ENCODE data around the gene SLC30A9. TPM values are rescaled to one million over a fixed set of nuclear protein-coding genes. Genes with fewer than 3 reads are reported as not detected.

The SLC30A9 gene
- total RNA-seq, 4 donors from 2014 or later, result 32.4 to 45.4 (median 34.7) TPM

- Histone ChIP-seq H3K4me3 (no peak overlapping the region), H3K4me1 (peaks cover 0 to 9% (median 8%) of the 10 kb centered on the region in 4 donors), H3K36me3 (peaks cover 0 to 11% (median 2%) of the 10 kb centered on the region in 4 donors), H3K27ac (replicated peaks in 1 of 4) (no peak overlapping the region), H3K9me3 (no peaks in the 10 kb centered on the region), H3K27me3 (no peaks in the 10 kb centered on the region)
- intact Hi-C loops (cut with DNase I), result no loop called here
- WGBS, result 93% methylated on average over 3 of the region's 3 CpGs
- no peak for DNase-seq (ENCODE audit: extremely low spot score)
- TF ChIP-seq POLR2AphosphoS5 (IDR thresholded peaks at IDR 0.05) (no peak), CTCF (IDR thresholded peaks at IDR 0.05) (no peak), EP300 (IDR thresholded peaks at IDR 0.05) (no peak), POLR2A (IDR thresholded peaks at IDR 0.05; ENCODE audit: low read depth) (no peak)
Measured at GRCh38 chr4:42008011-42008786, 17.9 kb downstream of the SLC30A9 start.

GRCh38 chr4:42015438-42015837, 25.1 kb downstream of the SLC30A9 start:
- no peak overlapping the region for H3K4me3 ChIP-seq
- intact Hi-C loops (cut with DNase I), result no loop called here
- 91% methylated on average over 2 of the region's 2 CpGs for WGBS
- DNase-seq (ENCODE audit: extremely low spot score), result no peak
- no peaks in the 10 kb centered on the region for H3K27me3 ChIP-seq
- H3K27ac ChIP-seq (replicated peaks in 1 of 4), result no peak overlapping the region
- no peaks in the 10 kb centered on the region for H3K4me1 ChIP-seq
- TF ChIP-seq EP300 (IDR thresholded peaks at IDR 0.05) (no peak), CTCF (IDR thresholded peaks at IDR 0.05) (no peak), POLR2AphosphoS5 (IDR thresholded peaks at IDR 0.05) (no peak), POLR2A (IDR thresholded peaks at IDR 0.05; ENCODE audit: low read depth) (no peak)
- peaks cover 0 to 20% (median 0%) of the 10 kb centered on the region in 4 donors for H3K36me3 ChIP-seq
- no peaks in the 10 kb centered on the region for H3K9me3 ChIP-seq

DNA sequence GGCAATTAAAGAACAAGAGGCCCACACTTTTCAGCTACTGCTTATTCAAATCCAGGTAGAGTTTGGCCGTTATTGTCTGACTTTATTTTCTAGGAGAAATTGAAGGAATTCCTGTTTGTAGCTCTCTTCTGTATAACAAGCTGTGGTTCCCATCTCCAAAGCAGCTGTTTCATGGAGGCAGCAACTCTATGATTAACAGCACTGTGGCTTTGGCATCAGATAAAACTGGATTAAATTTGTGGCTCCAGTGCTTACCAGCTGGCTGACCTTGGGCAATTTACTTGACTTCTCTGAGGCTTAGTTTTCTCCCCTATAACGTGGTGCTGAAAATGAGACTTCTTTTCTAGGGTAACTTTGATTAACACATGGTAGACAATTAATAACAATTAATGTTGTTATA, 28.1 kb downstream of the SLC30A9 start:
- intact Hi-C loops (cut with DNase I), result no loop called here
- no peak for DNase-seq (ENCODE audit: extremely low spot score)
- Histone ChIP-seq H3K27me3 (no peaks in the 10 kb centered on the region), H3K36me3 (peaks cover under 1 to 34% (median 15%) of the 10 kb centered on the region in 4 donors), H3K4me1 (no peaks in the 10 kb centered on the region), H3K4me3 (no peak overlapping the region), H3K27ac (replicated peaks in 1 of 4) (no peak overlapping the region), H3K9me3 (no peaks in the 10 kb centered on the region)
- TF ChIP-seq EP300 (IDR thresholded peaks at IDR 0.05) (no peak), CTCF (IDR thresholded peaks at IDR 0.05) (no peak), POLR2A (IDR thresholded peaks at IDR 0.05; ENCODE audit: low read depth) (no peak), POLR2AphosphoS5 (IDR thresholded peaks at IDR 0.05) (no peak)
- WGBS, result 85% methylated on average over 2 of the region's 2 CpGs

- Histone ChIP-seq H3K27me3 (no peaks in the 10 kb centered on the region), H3K27ac (replicated peaks in 1 of 4) (no peak overlapping the region), H3K9me3 (no peaks in the 10 kb centered on the region), H3K36me3 (peaks cover 9 to 50% (median 32%) of the 10 kb centered on the region in 4 donors), H3K4me1 (no peaks in the 10 kb centered on the region), H3K4me3 (no peak overlapping the region)
- DNase-seq (ENCODE audit: extremely low spot score), result no peak
- intact Hi-C loops (cut with DNase I), result no loop called here
- WGBS, result 10% methylated on average over 1 of the region's 1 CpG
- TF ChIP-seq EP300 (IDR thresholded peaks at IDR 0.05) (no peak), POLR2A (IDR thresholded peaks at IDR 0.05; ENCODE audit: low read depth) (no peak), POLR2AphosphoS5 (IDR thresholded peaks at IDR 0.05) (no peak), CTCF (IDR thresholded peaks at IDR 0.05) (no peak)
Measured at GRCh38 chr4:42048394-42048793, 58.1 kb downstream of the SLC30A9 start.

All from esophagus muscularis mucosa (tissue), 4 donors.